Measurements from ENCODE around the gene PDZD7. TPM values are rescaled to one million over a fixed set of nuclear protein-coding genes. Genes with fewer than 3 reads are reported as not detected.
A peak's percentile ranks its signal among the peaks of the same experiment; 100 is the strongest.

PDZD7 gene
- polyA plus RNA-seq, 1 donor from 2014 or later: 1.5 TPM

GRCh38 chr10:101050208-101051069, 19.5 kb upstream of the PDZD7 start:
- Histone ChIP-seq H4K20me1 (ENCODE audit: insufficient read depth) (no peaks in the 10 kb centered on the region), H3K9ac (ENCODE audit: low read length) (no peak overlapping the region), H3K4me3 (ENCODE audit: low read length) (peak overlapping the region; percentile 21), H2AFZ (ENCODE audit: low read depth, low read length) (no peak overlapping the region), H3K9me2 (ENCODE audit: insufficient read depth, low read length) (no peaks in the 10 kb centered on the region), H3K4me2 (ENCODE audit: low read length) (no peak overlapping the region), H3K9me3 (ENCODE audit: low read length) (no peaks in the 10 kb centered on the region), H3F3A (ENCODE audit: insufficient read depth, low read length, poor library complexity, severe bottlenecking) (no peaks in the 10 kb centered on the region), H3K27ac (ENCODE audit: low read length) (no peak overlapping the region), H3K79me2 (replicated peaks; ENCODE audit: insufficient read depth, low read length) (no peaks in the 10 kb centered on the region), H3K27me3 (ENCODE audit: insufficient read depth, low read depth, low read length) (peaks cover 66% of the 10 kb centered on the region), H3K36me3 (ENCODE audit: insufficient read depth, low read length) (no peaks in the 10 kb centered on the region)
- no peak for TF ChIP-seq MXI1 (conservative IDR thresholded peaks at IDR 0.05; ENCODE audit: poor library complexity, severe bottlenecking)
- TF ChIP-seq REST (IDR thresholded peaks at IDR 0.05; ENCODE audit: borderline replicate concordance): no peak
- no peak for TF ChIP-seq TAF1 (IDR thresholded peaks at IDR 0.05; ENCODE audit: low read depth)
- TF ChIP-seq, protein P1, sequence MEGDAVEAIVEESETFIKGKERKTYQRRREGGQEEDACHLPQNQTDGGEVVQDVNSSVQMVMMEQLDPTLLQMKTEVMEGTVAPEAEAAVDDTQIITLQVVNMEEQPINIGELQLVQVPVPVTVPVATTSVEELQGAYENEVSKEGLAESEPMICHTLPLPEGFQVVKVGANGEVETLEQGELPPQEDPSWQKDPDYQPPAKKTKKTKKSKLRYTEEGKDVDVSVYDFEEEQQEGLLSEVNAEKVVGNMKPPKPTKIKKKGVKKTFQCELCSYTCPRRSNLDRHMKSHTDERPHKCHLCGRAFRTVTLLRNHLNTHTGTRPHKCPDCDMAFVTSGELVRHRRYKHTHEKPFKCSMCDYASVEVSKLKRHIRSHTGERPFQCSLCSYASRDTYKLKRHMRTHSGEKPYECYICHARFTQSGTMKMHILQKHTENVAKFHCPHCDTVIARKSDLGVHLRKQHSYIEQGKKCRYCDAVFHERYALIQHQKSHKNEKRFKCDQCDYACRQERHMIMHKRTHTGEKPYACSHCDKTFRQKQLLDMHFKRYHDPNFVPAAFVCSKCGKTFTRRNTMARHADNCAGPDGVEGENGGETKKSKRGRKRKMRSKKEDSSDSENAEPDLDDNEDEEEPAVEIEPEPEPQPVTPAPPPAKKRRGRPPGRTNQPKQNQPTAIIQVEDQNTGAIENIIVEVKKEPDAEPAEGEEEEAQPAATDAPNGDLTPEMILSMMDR (IDR thresholded peaks at IDR 0.05; ENCODE audit: poor library complexity, severe bottlenecking): peak; percentile 58
- peak; percentile 13 for TF ChIP-seq SMC3 (conservative IDR thresholded peaks at IDR 0.05; ENCODE audit: poor library complexity)
- no peak for TF ChIP-seq RAD21 (conservative IDR thresholded peaks at IDR 0.05)
- no peak for TF ChIP-seq EP300 (conservative IDR thresholded peaks at IDR 0.05; ENCODE audit: poor library complexity, severe bottlenecking)

- Histone ChIP-seq H3K9me2 (ENCODE audit: insufficient read depth, low read length) (no peaks in the 10 kb centered on the region), H3K9me3 (ENCODE audit: low read length) (no peaks in the 10 kb centered on the region), H3K4me2 (ENCODE audit: low read length) (no peak overlapping the region), H2AFZ (ENCODE audit: low read depth, low read length) (no peak overlapping the region), H3K9ac (ENCODE audit: low read length) (no peak overlapping the region), H4K20me1 (ENCODE audit: insufficient read depth) (no peaks in the 10 kb centered on the region), H3F3A (ENCODE audit: insufficient read depth, low read length, poor library complexity, severe bottlenecking) (peaks cover 4% of the 10 kb centered on the region), H3K79me2 (replicated peaks; ENCODE audit: insufficient read depth, low read length) (no peaks in the 10 kb centered on the region), H3K4me3 (ENCODE audit: low read length) (peak overlapping the region; percentile 18), H3K27me3 (ENCODE audit: insufficient read depth, low read depth, low read length) (peaks cover 69% of the 10 kb centered on the region), H3K27ac (ENCODE audit: low read length) (no peak overlapping the region), H3K36me3 (ENCODE audit: insufficient read depth, low read length) (no peaks in the 10 kb centered on the region)
- TF ChIP-seq EZH2 (IDR thresholded peaks at IDR 0.05; ENCODE audit: borderline replicate concordance, insufficient read depth, low read length, poor library complexity, severe bottlenecking) (peak; percentile 55), MXI1 (conservative IDR thresholded peaks at IDR 0.05; ENCODE audit: poor library complexity, severe bottlenecking) (no peak), RAD21 (conservative IDR thresholded peaks at IDR 0.05) (no peak), EP300 (conservative IDR thresholded peaks at IDR 0.05; ENCODE audit: poor library complexity, severe bottlenecking) (no peak), POLR2AphosphoS5 (IDR thresholded peaks at IDR 0.05) (no peak), SMC3 (conservative IDR thresholded peaks at IDR 0.05; ENCODE audit: poor library complexity) (no peak), REST (IDR thresholded peaks at IDR 0.05; ENCODE audit: borderline replicate concordance) (no peak)
- TF ChIP-seq, protein P1 (IDR thresholded peaks at IDR 0.05; ENCODE audit: poor library complexity, severe bottlenecking): peak; percentile 38
Observed at GRCh38 chr10:101047961-101048892, 17.3 kb upstream of the PDZD7 start.

All from neural cell (in vitro differentiated cells).